NCI-H2171 (cell line): ENCODE data around the gene GUCA1C.

Source experiments
- DNase-seq: peaks from one replicate; lab custom pipeline; 2025; lab: John Stamatoyannopoulos, UW

Gene GUCA1C

DNA sequence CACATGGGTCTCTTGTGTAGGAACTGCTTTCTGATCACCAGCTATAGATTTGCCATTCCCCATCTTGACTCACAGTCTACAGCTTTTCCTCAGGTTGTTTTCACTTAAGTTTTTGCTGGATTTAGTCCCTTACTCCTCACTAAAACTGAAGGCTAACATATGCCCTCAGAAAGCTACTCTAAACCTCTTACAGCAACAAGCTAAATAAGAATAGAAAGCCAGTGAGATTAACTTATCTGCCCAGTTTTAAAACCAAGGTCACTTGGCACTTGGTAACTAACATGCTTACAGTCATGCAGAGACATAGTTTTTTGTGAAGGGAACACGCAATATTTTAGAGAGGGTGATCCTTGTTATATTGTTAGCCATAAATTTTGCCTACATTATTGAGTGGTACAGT lies at the start of gene GUCA1C:
GUCA1C (minus strand) TSS at position 180 of the 400 bp plus-strand sequence; CDS start at position 63, 117 bp downstream.
- no peak for DNase-seq

GRCh38 chr3:108998436-108998835 lies 44.8 kb upstream of the GUCA1C start:
- no peak for DNase-seq

- DNase-seq, result no peak
Measured at GRCh38 chr3:108985844-108986243, 32.2 kb upstream of the GUCA1C start.

GRCh38 chr3:108983051-108983450 lies 29.4 kb upstream of the GUCA1C start:
- DNase-seq, result no peak

GRCh38 chr3:108976058-108976457 lies 22.4 kb upstream of the GUCA1C start:
- DNase-seq, result no peak

- DNase-seq, result no peak
Measured at GRCh38 chr3:108973019-108973418, 19.3 kb upstream of the GUCA1C start.

DNA sequence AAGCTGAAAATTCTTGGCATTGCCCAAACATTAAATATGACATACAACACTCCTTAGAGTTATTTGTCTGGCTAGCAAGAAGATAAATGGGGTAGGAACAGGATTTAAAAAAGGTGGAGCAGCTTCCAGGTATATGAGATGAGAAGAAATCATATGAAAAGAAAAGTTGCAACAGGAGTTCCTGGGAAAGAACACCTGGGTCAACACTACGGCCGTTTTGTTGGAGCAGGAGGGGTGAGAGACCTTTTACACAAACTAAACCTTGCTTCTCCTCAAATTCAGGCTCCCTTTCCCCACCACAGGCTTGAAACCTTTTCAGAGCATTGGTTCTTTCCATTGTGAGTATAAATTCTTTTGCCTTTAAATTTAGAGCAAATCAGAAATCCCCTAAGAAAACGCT lies 18.8 kb upstream of the GUCA1C start:
- no peak for DNase-seq

- DNase-seq, result no peak
Measured at GRCh38 chr3:108970561-108970960, 16.9 kb upstream of the GUCA1C start.

GRCh38 chr3:108966773-108967172 lies 13.1 kb upstream of the GUCA1C start:
- no peak for DNase-seq

GRCh38 chr3:108959017-108959416 lies 5.3 kb upstream of the GUCA1C start:
- DNase-seq, result no peak

DNA sequence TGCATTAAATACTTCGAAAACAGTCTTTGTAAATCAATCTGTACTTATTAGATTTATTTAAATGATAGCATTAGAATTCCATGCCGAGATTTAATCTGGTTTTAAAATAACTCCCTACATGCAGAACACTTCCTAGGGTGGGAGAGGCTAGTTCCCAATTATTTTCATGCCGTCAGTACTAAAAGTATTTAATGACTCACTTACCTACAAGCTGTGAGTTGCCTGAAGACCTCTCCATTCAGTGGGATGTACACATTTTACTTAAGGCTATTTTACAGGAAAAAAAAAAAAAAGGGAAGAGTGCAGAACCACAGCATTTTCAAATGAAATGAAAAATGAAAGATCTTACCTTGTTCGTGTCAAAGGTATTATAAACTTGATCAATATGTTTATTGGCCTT lies 469 bp downstream of the GUCA1C start:
- DNase-seq, result no peak

DNA sequence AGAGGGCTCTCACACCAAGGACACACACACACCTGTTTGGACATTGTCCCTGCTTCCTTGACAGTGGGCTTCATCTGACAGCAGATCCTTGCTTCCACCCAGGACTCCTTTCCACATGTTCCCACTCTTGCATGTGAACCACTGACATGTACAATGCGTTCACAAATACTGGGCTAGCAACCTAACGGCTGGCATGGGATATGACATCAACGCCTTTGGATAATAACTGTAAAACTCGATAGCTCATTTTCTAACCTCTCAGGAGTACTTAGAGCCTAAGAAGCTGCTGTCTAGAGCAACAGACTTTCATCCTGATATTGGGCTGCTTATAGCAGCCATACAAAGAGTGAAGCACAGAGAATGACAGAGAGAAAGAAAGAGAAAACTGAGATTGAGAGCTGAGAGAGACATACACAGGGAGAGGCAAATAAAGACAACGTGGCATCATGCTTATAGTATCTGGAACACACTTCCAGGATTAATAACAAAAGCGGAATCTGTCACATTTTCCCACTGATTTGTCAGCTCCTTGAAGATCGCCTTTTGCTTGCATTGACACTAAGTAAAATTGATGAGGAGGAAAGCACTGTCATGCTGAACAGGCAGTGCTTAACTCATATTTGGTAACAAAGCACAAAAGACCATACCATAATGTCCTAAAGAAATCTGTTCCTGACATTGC lies 1.7 kb downstream of the GUCA1C start:
- no peak for DNase-seq

DNA sequence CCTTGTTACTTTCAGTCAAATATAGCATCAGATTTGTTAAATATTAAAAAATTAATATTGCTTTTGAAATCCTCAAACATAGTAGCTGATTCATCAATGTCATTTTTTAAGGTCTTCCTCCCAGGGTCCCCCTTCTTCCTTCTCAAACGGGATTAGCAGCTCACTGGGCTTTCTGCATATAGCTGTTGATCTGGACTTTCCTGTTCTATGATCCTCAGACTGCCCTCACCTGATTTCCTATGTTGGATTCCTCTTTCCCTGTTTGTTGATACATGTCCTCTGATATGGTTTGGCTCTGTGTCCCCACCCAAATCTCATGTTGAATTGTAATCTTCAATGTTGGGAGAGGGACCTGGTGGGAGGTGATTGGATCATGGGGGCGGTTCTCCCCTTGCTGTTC lies 5.8 kb downstream of the GUCA1C start:
- DNase-seq, result no peak

GRCh38 chr3:108946292-108947285 lies 7.1 kb downstream of the GUCA1C start:
- DNase-seq, result no peak

GRCh38 chr3:108940568-108941263 lies 13.0 kb downstream of the GUCA1C start:
- DNase-seq, result no peak

GRCh38 chr3:108940166-108940565 lies 13.5 kb downstream of the GUCA1C start:
- no peak for DNase-seq

DNA sequence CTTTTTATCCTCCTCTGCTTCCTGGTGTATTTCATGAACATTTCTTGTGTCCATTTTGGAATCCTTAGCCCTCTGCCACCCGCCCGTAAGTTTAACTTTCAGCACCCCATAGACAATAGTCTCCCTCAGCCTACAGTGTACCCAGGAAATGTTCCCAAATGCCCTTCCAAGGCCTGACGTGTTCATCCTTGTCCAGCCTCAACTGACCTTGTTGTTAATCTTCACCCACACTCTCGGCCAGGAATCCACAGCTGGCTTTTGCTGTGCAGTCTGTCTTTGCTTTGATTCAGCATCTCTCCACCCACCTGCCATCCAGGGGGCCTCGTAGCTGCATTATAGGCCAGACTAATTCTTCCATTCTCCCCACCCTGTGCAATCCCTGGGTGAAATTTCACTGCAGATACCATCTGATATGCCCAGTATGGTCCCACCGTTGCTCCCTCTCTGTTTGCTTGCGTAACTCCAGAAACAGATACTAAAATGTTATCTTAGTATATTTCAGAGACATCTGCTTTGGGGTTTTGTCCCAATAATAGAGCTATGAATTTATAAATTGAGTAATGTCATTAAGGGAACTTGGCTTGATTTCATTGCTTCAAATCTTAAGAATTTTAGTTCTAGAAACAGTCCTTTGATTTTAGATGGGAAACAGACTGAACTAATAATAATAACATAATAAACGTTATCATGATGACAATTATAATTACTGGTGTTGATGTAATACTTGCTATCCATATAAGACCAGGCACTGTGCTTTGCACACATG lies 16.6 kb downstream of the GUCA1C start:
- no peak for DNase-seq

- DNase-seq, result no peak
Measured at GRCh38 chr3:108931035-108931434, 22.6 kb downstream of the GUCA1C start.

- DNase-seq, result no peak
Measured at GRCh38 chr3:108918866-108919265, 34.8 kb downstream of the GUCA1C start.

GRCh38 chr3:108914774-108915641 lies 38.7 kb downstream of the GUCA1C start:
- peak; percentile 49 for DNase-seq

DNA sequence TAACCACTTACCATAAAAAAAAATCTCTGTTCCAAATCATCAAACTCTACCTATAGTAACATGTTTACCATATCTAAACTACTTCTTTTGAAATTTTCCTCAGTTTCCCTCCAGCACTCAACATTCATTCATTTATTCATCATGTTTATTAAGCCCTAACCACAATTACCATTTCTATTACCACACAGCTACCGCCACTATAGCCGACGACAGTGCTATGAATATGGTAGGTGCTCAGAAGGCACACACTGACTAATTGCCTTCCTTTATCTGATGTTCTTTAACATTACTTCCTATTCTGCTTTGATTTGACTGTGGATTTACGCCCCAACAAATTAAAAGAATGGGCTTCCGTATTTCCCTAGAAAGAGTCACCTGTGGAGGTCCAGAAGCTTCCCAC lies 43.9 kb downstream of the GUCA1C start:
- DNase-seq, result no peak
